ENCODE measurements around the gene AGBL4. TPM values are rescaled to one million over a fixed set of nuclear protein-coding genes. Genes with fewer than 3 reads are reported as not detected.

The AGBL4 gene
- total and polyA plus RNA-seq, 2 donors = 0.08 to 0.37 TPM

GRCh38 chr1:49111931-49112330 is 911.8 kb downstream of the AGBL4 start:
- DNase-seq (ENCODE audit: extremely low spot score) = no peak
- 88% methylated on average over 1 of the region's 1 CpG for WGBS
- H3K36me3 ChIP-seq (ENCODE audit: insufficient read depth) = no peaks in the 10 kb centered on the region

GRCh38 chr1:49106445-49106844 is 917.3 kb downstream of the AGBL4 start:
- Histone ChIP-seq H3K27ac (ENCODE audit: low read depth) (no peak overlapping the region), H3K4me1 (ENCODE audit: insufficient read depth) (no peaks in the 10 kb centered on the region), H3K36me3 (ENCODE audit: insufficient read depth) (no peaks in the 10 kb centered on the region), H3K4me3 (ENCODE audit: low read depth, low read length) (no peak overlapping the region)
- DNase-seq (ENCODE audit: extremely low spot score) = no peak

More at GRCh38 chr1:49111931-49112330, 911.8 kb downstream of the AGBL4 start:
- H3K4me1 ChIP-seq (ENCODE audit: insufficient read depth) = no peaks in the 10 kb centered on the region
- H3K4me3 ChIP-seq (ENCODE audit: low read depth, low read length) = no peak overlapping the region
- no peak overlapping the region for H3K27ac ChIP-seq (ENCODE audit: low read depth)

GRCh38 chr1:49104575-49104974 is 919.2 kb downstream of the AGBL4 start:
- H3K4me1 ChIP-seq (ENCODE audit: insufficient read depth) = no peaks in the 10 kb centered on the region
- H3K27ac ChIP-seq (ENCODE audit: low read depth) = no peak overlapping the region
- DNase-seq (ENCODE audit: extremely low spot score) = no peak
- 62% methylated on average over 3 of the region's 3 CpGs for WGBS
- no peak overlapping the region for H3K4me3 ChIP-seq (ENCODE audit: low read depth, low read length)
- no peaks in the 10 kb centered on the region for H3K36me3 ChIP-seq (ENCODE audit: insufficient read depth)

- Histone ChIP-seq H3K27ac (ENCODE audit: low read depth) (no peak overlapping the region), H3K4me1 (ENCODE audit: insufficient read depth) (no peaks in the 10 kb centered on the region), H3K36me3 (ENCODE audit: insufficient read depth) (no peaks in the 10 kb centered on the region), H3K4me3 (ENCODE audit: low read depth, low read length) (no peak overlapping the region)
- DNase-seq (ENCODE audit: extremely low spot score) = no peak
Measured at GRCh38 chr1:49102752-49103151, 921.0 kb downstream of the AGBL4 start.

- WGBS = 75% methylated on average over 5 of the region's 5 CpGs
- Histone ChIP-seq H3K4me1 (ENCODE audit: insufficient read depth) (no peaks in the 10 kb centered on the region), H3K4me3 (ENCODE audit: low read depth, low read length) (no peak overlapping the region), H3K27ac (ENCODE audit: low read depth) (no peak overlapping the region), H3K36me3 (ENCODE audit: insufficient read depth) (no peaks in the 10 kb centered on the region)
- DNase-seq (ENCODE audit: extremely low spot score) = no peak
Measured at GRCh38 chr1:49098866-49099265, 924.9 kb downstream of the AGBL4 start.

- no peak for DNase-seq (ENCODE audit: extremely low spot score)
- Histone ChIP-seq H3K4me3 (ENCODE audit: low read depth, low read length) (no peak overlapping the region), H3K27ac (ENCODE audit: low read depth) (no peak overlapping the region), H3K4me1 (ENCODE audit: insufficient read depth) (no peaks in the 10 kb centered on the region), H3K36me3 (ENCODE audit: insufficient read depth) (no peaks in the 10 kb centered on the region)
- 75% methylated on average over 2 of the region's 2 CpGs for WGBS
Measured at GRCh38 chr1:49086327-49086726, 937.4 kb downstream of the AGBL4 start.

GRCh38 chr1:49085079-49085478 is 938.7 kb downstream of the AGBL4 start:
- no peak overlapping the region for H3K27ac ChIP-seq (ENCODE audit: low read depth)
- no peak overlapping the region for H3K4me3 ChIP-seq (ENCODE audit: low read depth, low read length)
- WGBS = 81% methylated on average over 3 of the region's 3 CpGs
- no peak for DNase-seq (ENCODE audit: extremely low spot score)
- no peaks in the 10 kb centered on the region for H3K4me1 ChIP-seq (ENCODE audit: insufficient read depth)
- H3K36me3 ChIP-seq (ENCODE audit: insufficient read depth) = no peaks in the 10 kb centered on the region

GRCh38 chr1:49060766-49061165 is 963.0 kb downstream of the AGBL4 start:
- DNase-seq (ENCODE audit: extremely low spot score) = no peak
- WGBS = 74% methylated on average over 1 of the region's 1 CpG
- no peak overlapping the region for H3K27ac ChIP-seq (ENCODE audit: low read depth)
- no peaks in the 10 kb centered on the region for H3K4me1 ChIP-seq (ENCODE audit: insufficient read depth)
- H3K4me3 ChIP-seq (ENCODE audit: low read depth, low read length) = no peak overlapping the region
- H3K36me3 ChIP-seq (ENCODE audit: insufficient read depth) = no peaks in the 10 kb centered on the region

- H3K27ac ChIP-seq (ENCODE audit: low read depth) = no peak overlapping the region
- H3K4me3 ChIP-seq (ENCODE audit: low read depth, low read length) = no peak overlapping the region
- DNase-seq (ENCODE audit: extremely low spot score) = no peak
- WGBS = 94% methylated on average over 3 of the region's 3 CpGs
- no peaks in the 10 kb centered on the region for H3K4me1 ChIP-seq (ENCODE audit: insufficient read depth)
- no peaks in the 10 kb centered on the region for H3K36me3 ChIP-seq (ENCODE audit: insufficient read depth)
Measured at GRCh38 chr1:49059087-49059486, 964.7 kb downstream of the AGBL4 start.

GRCh38 chr1:49052102-49052501 is 971.7 kb downstream of the AGBL4 start:
- 73% methylated on average over 1 of the region's 1 CpG for WGBS
- DNase-seq (ENCODE audit: extremely low spot score) = no peak
- Histone ChIP-seq H3K27ac (ENCODE audit: low read depth) (no peak overlapping the region), H3K36me3 (ENCODE audit: insufficient read depth) (no peaks in the 10 kb centered on the region), H3K4me3 (ENCODE audit: low read depth, low read length) (no peak overlapping the region), H3K4me1 (ENCODE audit: insufficient read depth) (no peaks in the 10 kb centered on the region)

GRCh38 chr1:49051647-49052046 is 972.1 kb downstream of the AGBL4 start:
- no peaks in the 10 kb centered on the region for H3K36me3 ChIP-seq (ENCODE audit: insufficient read depth)
- no peak for DNase-seq (ENCODE audit: extremely low spot score)
- no peaks in the 10 kb centered on the region for H3K4me1 ChIP-seq (ENCODE audit: insufficient read depth)
- no peak overlapping the region for H3K4me3 ChIP-seq (ENCODE audit: low read depth, low read length)
- 25% methylated on average over 2 of the region's 2 CpGs for WGBS
- H3K27ac ChIP-seq (ENCODE audit: low read depth) = no peak overlapping the region

GRCh38 chr1:49050041-49050440 is 973.7 kb downstream of the AGBL4 start:
- DNase-seq (ENCODE audit: extremely low spot score) = no peak
- no peak overlapping the region for H3K4me3 ChIP-seq (ENCODE audit: low read depth, low read length)
- no peaks in the 10 kb centered on the region for H3K4me1 ChIP-seq (ENCODE audit: insufficient read depth)
- H3K27ac ChIP-seq (ENCODE audit: low read depth) = no peak overlapping the region
- WGBS = 83% methylated on average over 4 of the region's 4 CpGs
- no peaks in the 10 kb centered on the region for H3K36me3 ChIP-seq (ENCODE audit: insufficient read depth)

GRCh38 chr1:49048188-49048587 is 975.6 kb downstream of the AGBL4 start:
- Histone ChIP-seq H3K36me3 (ENCODE audit: insufficient read depth) (no peaks in the 10 kb centered on the region), H3K27ac (ENCODE audit: low read depth) (no peak overlapping the region), H3K4me1 (ENCODE audit: insufficient read depth) (no peaks in the 10 kb centered on the region), H3K4me3 (ENCODE audit: low read depth, low read length) (no peak overlapping the region)
- peak; percentile 13 for DNase-seq (ENCODE audit: extremely low spot score)
- 33% methylated on average over 2 of the region's 2 CpGs for WGBS

GRCh38 chr1:49046305-49046704 is 977.4 kb downstream of the AGBL4 start:
- no peaks in the 10 kb centered on the region for H3K4me1 ChIP-seq (ENCODE audit: insufficient read depth)
- H3K27ac ChIP-seq (ENCODE audit: low read depth) = no peak overlapping the region
- H3K4me3 ChIP-seq (ENCODE audit: low read depth, low read length) = no peak overlapping the region
- no peak for DNase-seq (ENCODE audit: extremely low spot score)
- no peaks in the 10 kb centered on the region for H3K36me3 ChIP-seq (ENCODE audit: insufficient read depth)

GRCh38 chr1:49045371-49045770 is 978.4 kb downstream of the AGBL4 start:
- Histone ChIP-seq H3K27ac (ENCODE audit: low read depth) (no peak overlapping the region), H3K4me3 (ENCODE audit: low read depth, low read length) (no peak overlapping the region), H3K36me3 (ENCODE audit: insufficient read depth) (no peaks in the 10 kb centered on the region), H3K4me1 (ENCODE audit: insufficient read depth) (no peaks in the 10 kb centered on the region)
- no peak for DNase-seq (ENCODE audit: extremely low spot score)
- 82% methylated on average over 7 of the region's 7 CpGs for WGBS

Measured in urinary bladder (tissue), 4 donors.